GM13977 (cell line): ENCODE measurements around the gene ZNF319.

Experiments
- DNase-seq: peaks from one replicate; pipeline ENCODE4 v3.0.0; 2012; ENCODE audit warnings: low spot score
- in situ Hi-C: fragments of 300-500 bp; cut with MboI; formaldehyde crosslinking; loops from one replicate; pipeline ENCODE4 v1.12.0; 2022; ENCODE audit warnings: low sequenced_read_pairs, low pct_unique_long_range_greater_than_20kb, mixed read lengths, inconsistent platforms; ENCODE audit not compliant: unreplicated experiment
- TF ChIP-seq, protein P1 (sequence below): IDR thresholded peaks from 2 replicates; pipeline ENCODE4 v1.5.1; 2012; ENCODE audit warnings: mild to moderate bottlenecking, control low read depth; ENCODE audit not compliant: insufficient read depth; ENCODE audit errors: extremely low read depth, missing control alignments

The ZNF319 gene

DNA sequence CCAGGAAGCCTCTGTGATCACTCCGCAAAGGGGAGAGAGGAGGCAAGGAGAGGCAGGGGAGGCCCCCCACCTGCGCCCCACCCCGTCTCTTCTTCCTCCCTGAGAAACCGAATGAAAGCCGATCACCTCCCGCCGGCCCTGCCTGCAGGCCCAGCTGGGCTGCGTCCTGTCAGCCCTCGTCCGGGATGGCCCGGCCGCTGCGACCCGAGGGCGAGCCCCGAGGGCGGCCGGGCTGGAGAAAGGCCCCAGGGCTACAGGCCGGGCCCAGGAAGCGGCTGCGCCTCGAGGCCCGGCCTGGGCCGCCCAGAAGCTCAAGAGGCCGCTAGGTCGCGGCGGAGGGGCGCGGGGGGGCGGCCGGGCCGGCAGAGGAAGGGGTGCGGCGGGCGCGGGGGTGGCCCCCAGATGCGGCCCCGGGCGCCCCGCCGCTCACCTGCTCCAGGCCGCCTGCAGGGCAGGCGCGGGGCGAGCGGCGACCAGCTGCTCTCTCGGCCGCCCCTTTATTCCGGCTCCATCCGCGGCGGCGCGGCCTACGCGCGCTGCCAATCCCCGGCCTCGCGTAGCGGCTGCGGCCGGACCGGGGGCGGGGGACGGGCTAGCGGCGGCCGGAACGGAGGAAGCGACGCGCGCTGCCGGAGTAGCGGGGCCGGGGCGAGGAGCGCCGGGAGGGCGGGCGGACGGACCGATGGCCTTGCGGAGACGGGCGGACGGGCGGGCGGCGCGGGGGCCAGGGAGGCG lies at the start of gene ZNF319:
ZNF319 (minus strand) TSS at position 702 of the 735 bp plus-strand sequence. CDS start 2,407 bp downstream, outside the sequence.
- no peak for DNase-seq
- TF ChIP-seq, protein P1, sequence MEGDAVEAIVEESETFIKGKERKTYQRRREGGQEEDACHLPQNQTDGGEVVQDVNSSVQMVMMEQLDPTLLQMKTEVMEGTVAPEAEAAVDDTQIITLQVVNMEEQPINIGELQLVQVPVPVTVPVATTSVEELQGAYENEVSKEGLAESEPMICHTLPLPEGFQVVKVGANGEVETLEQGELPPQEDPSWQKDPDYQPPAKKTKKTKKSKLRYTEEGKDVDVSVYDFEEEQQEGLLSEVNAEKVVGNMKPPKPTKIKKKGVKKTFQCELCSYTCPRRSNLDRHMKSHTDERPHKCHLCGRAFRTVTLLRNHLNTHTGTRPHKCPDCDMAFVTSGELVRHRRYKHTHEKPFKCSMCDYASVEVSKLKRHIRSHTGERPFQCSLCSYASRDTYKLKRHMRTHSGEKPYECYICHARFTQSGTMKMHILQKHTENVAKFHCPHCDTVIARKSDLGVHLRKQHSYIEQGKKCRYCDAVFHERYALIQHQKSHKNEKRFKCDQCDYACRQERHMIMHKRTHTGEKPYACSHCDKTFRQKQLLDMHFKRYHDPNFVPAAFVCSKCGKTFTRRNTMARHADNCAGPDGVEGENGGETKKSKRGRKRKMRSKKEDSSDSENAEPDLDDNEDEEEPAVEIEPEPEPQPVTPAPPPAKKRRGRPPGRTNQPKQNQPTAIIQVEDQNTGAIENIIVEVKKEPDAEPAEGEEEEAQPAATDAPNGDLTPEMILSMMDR: no peak
- in situ Hi-C loops: loop anchor here (10.0 to 25.0 kb wide), 2 partner anchors 105 to 312 kb away; no protein-coding TSS in a partner anchor

DNA sequence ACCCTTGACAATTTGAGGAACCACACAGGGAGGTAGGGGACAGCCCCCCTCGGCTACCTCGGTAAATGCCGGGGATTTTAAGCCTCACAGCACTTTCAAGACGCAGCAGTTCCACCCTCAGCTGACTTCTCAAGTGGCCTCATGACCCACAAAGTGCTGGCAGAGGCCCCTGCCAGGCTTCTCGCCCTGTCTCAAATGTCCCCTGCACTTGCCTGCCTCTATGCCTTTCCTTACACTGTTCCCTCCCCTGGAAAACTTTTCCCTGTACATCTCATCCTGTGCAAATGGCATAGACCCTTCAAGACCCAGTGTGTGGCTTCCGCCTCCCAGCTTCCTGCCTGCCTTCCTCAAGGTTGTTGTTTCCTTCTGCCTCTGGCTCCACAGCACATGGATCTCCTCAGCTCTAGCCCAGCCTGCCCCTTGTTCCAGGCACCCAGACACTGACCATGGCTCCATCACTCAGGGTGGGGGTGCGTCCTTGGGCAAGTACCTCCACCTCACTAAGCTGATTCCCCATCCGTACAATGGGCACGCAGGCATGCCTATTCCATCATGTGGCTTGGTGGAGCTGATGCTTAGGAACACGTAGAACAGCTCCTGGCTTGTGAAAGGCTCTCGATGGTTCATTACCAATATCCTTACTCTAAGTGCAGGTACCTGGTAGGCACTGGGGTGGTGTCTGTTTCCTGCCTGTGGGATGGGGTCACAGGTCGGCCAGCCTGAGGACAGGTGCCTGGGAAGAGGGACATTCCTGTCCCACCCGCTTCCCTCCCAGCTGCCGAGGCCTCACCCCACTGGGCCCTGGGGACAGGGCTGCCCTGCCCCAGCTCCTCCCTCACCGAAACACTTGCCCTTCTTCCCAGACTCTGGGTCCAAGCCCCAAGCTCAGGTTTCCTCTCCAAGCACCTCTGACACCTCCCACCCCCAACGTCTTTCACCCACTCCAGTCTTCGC lies 49.0 kb upstream of the ZNF319 start:
- no peak for DNase-seq

DNA sequence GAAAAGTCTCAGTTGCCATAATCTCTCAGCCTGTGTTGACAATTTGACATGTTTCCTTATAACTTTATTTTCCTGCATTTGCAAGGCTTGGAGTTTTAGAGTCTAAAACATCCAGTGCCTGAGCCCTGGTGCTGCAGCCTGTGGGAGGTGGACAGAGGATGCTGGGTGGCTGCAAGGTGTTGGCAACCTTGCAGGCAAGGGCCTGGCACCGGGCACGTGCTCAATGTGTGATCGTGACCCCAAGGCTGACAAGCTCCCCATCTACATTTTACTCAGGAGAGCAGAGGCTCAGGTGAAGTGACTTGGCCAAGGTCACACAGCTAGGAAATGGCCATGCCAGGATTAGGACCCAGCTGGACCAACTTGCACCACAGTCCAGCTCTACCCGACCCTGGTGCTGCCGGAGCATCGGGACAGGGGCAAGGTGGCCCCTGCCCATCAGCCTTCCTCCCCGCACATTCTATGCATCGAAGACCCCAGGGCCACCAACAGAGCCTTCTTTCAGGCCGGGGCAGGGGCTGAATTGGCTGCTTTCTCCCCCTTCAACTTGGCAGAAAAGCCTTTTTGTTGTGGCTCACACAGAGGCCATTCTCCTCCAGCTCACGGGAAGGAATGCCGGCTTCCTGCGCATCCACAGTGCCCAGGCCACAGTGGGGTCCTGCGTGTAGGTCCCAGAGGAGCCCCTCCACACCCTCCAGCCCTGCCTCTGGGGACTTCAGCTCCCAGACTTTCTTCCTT lies 48.2 kb upstream of the ZNF319 start:
- TF ChIP-seq, protein P1: no peak
- in situ Hi-C loops: no loop called here
- DNase-seq: no peak

More for the DNA sequence above, 49.0 kb upstream of the ZNF319 start:
- TF ChIP-seq, protein P1: no peak
- in situ Hi-C loops: no loop called here

DNA sequence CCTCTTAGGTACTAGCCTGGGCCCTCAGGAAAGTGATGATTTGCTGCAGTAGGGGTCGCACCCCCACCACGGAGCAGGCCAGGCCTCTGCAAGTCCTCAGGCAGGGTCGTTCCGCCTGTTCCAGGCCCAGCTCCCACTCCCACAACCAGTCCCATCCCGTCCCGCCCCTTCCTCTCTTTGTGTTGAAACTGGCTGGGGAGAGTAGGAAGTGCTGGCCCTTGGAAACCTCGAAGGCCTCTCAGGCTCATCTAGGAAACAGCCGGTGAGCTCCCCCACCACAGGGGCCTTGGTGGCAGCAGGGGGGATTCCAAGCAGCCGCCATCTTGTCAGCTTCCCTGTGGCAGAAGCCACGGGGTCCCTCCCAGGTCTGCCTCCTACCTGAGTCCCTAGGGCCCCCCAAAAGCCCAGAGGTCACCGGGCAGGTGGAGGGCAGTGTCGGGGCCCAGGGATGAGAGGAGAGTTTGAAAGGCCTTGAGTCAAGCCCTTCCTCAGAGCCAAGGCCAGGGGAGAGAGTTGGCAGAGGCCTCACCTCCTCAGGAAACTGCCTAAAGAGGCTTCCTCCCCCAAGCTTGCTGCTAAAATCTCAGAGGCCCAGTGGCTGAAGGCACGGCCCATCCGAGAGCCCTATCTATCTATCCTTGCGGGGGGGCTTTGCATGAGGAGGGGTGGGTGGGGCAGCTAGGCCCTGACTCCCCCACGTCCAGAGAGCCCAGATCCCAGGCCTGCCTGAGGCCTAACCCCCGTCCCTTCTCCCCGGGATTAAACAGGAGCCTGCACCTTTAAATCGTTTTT lies 47.3 kb upstream of the ZNF319 start:
- TF ChIP-seq, protein P1: no peak
- in situ Hi-C loops: no loop called here
- no peak for DNase-seq

DNA sequence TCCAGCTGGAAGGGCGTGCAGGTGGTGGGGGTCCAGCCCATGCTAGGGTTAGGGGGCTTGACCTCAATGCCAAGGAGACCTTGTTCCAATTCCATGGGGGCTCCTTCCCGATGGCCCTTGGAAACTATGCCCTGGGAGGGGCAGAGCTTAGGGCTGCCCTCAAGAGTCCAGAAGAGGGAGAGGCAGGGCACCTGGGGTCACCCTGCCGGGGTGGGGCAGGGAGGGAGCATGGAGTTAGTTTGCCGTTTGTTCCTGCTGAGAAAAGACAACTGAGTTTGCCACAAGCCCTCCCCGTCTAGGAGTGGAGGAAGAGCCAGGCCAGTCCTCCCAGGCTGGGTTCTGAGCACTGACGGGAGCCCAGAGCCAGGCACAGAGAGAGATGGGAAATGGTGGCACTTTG lies 46.5 kb upstream of the ZNF319 start:
- no peak for DNase-seq
- in situ Hi-C loops: no loop called here
- TF ChIP-seq, protein P1: no peak
